8988T (cell line): Measurements from ENCODE around the gene COL26A1.

Experiments
- DNase-seq: peaks from one replicate; pipeline ENCODE4 v3.0.0; 2011

COL26A1 gene

GRCh38 chr7:101373812-101374614 lies 11.3 kb downstream of the COL26A1 start:
- no peak for DNase-seq

GRCh38 chr7:101374990-101375389 lies 12.3 kb downstream of the COL26A1 start:
- no peak for DNase-seq

- DNase-seq = no peak
These were observed 13.9 kb downstream of the COL26A1 start for GRCh38 chr7:101376601-101377000.

GRCh38 chr7:101377189-101377736 lies 14.6 kb downstream of the COL26A1 start:
- DNase-seq = no peak

- no peak for DNase-seq
These were observed 16.1 kb downstream of the COL26A1 start for GRCh38 chr7:101378751-101379174.

GRCh38 chr7:101379302-101379701 lies 16.6 kb downstream of the COL26A1 start:
- DNase-seq = no peak

- DNase-seq = no peak
These were observed 19.0 kb downstream of the COL26A1 start for GRCh38 chr7:101381549-101382111.

GRCh38 chr7:101382937-101383336 lies 20.3 kb downstream of the COL26A1 start:
- no peak for DNase-seq

GRCh38 chr7:101386177-101386557 lies 23.5 kb downstream of the COL26A1 start:
- DNase-seq = no peak

GRCh38 chr7:101386558-101387231 lies 24.0 kb downstream of the COL26A1 start:
- DNase-seq = no peak

- DNase-seq = no peak
These were observed 28.2 kb downstream of the COL26A1 start for GRCh38 chr7:101390901-101391301.

- DNase-seq = no peak
These were observed 29.3 kb downstream of the COL26A1 start for GRCh38 chr7:101391991-101392390.

GRCh38 chr7:101393865-101394264 lies 31.2 kb downstream of the COL26A1 start:
- no peak for DNase-seq

- no peak for DNase-seq
These were observed 32.7 kb downstream of the COL26A1 start for GRCh38 chr7:101395376-101395775.

- no peak for DNase-seq
These were observed 34.6 kb downstream of the COL26A1 start for GRCh38 chr7:101397243-101397642.

- no peak for DNase-seq
These were observed 35.2 kb downstream of the COL26A1 start for GRCh38 chr7:101397770-101398324.

- no peak for DNase-seq
These were observed 36.0 kb downstream of the COL26A1 start for GRCh38 chr7:101398396-101399289.

- DNase-seq = no peak
These were observed 37.1 kb downstream of the COL26A1 start for GRCh38 chr7:101399759-101400158.

- no peak for DNase-seq
These were observed 38.1 kb downstream of the COL26A1 start for GRCh38 chr7:101400751-101401150.

- DNase-seq = no peak
These were observed 38.9 kb downstream of the COL26A1 start for GRCh38 chr7:101401390-101402080.

GRCh38 chr7:101402081-101402779 lies 39.6 kb downstream of the COL26A1 start:
- peak; percentile 50 for DNase-seq
